Colonic mucosa (tissue), 4 donors: ENCODE results near the gene OR52E5. TPM values are rescaled to one million over a fixed set of nuclear protein-coding genes. Genes with fewer than 3 reads are reported as not detected.

Source experiments
- DNase-seq: peaks from one replicate; pipeline ENCODE4 v3.0.0-alpha.2; 2020
- H3K27ac ChIP-seq: fragments of 200-600 bp; one replicate; pipeline ENCODE4 v1.8.0; 2021
- H3K27me3 ChIP-seq: fragments of 200-600 bp; one replicate; pipeline ENCODE4 v1.8.0; 2021
- H3K36me3 ChIP-seq: fragments of 200-600 bp; one replicate; pipeline ENCODE4 v1.8.0; 2021
- H3K4me1 ChIP-seq: fragments of 200-600 bp; one replicate; pipeline ENCODE4 v1.8.0; 2021; ENCODE audit warnings: mild to moderate bottlenecking
- H3K4me3 ChIP-seq: fragments of 200-600 bp; one replicate; pipeline ENCODE4 v1.8.0; 2021
- H3K9ac ChIP-seq, 2 donors: one replicate each; pipeline ENCODE4 v1.7.0; 2013; ENCODE audit warnings: control low read depth in 2 of 2, low read depth in 2 of 2, low read length in 2 of 2
- H3K9me3 ChIP-seq: fragments of 200-600 bp; one replicate; pipeline ENCODE4 v1.8.0; 2021
- CTCF ChIP-seq: fragments of 200-600 bp; IDR thresholded peaks from one replicate; pipeline ENCODE4 v1.8.0; 2022; ENCODE audit warnings: antibody characterized with exemption, mild to moderate bottlenecking
- intact Hi-C: fragments of 100-400 bp; cut with DNase I; formaldehyde crosslinking; loops from one replicate; pipeline ENCODE4 v1.14.1; 2022
- total RNA-seq, 2 donors: library from RNA; stranded (reverse); fragmentation: NEBNext Ultra II Directional in 1 of 2; extraction: Animal tissue kit (Norgen Biotek cat#: 25700) in 1 of 2; gene quantifications; one replicate each; pipeline ENCODE4 v1.2.1, GENCODE V29; 2021
- donor health status: healthy.
- donor health status: DM: no; HTN: no; CAD: no.
- donor health status: DM: no; HTN: no; CAD: no.

The OR52E5 gene
- total RNA-seq = not detected

- DNase-seq = no peak
- Histone ChIP-seq H3K36me3 (no peaks in the 10 kb centered on the region), H3K9ac (no peak within 1 kb of the TSS), H3K27ac (no peak within 1 kb of the TSS), H3K9me3 (no peaks in the 10 kb centered on the region), H3K4me3 (no peak within 1 kb of the TSS), H3K4me1 (no peaks in the 10 kb centered on the region), H3K27me3 (no peaks in the 10 kb centered on the region)
- intact Hi-C loops = no loop called here
- no peak for TF ChIP-seq CTCF
Observed at GRCh38 chr11:5892908-5893307, at the start of gene OR52E5. OR52E5 (plus strand) TSS chr11:5893208; CDS start chr11:5900777, 7,569 bp downstream.

GRCh38 chr11:5846701-5847100 is 46.3 kb upstream of the OR52E5 start:
- intact Hi-C loops = no loop called here

GRCh38 chr11:5847711-5848110 is 45.3 kb upstream of the OR52E5 start:
- H3K4me1 ChIP-seq = no peaks in the 10 kb centered on the region
- TF ChIP-seq CTCF = no peak
- H3K9me3 ChIP-seq = no peaks in the 10 kb centered on the region
- intact Hi-C loops = no loop called here
- H3K4me3 ChIP-seq = no peak overlapping the region
- H3K27ac ChIP-seq = no peak overlapping the region
- no peaks in the 10 kb centered on the region for H3K36me3 ChIP-seq
- DNase-seq = no peak
- H3K9ac ChIP-seq = no peak overlapping the region
- H3K27me3 ChIP-seq = no peaks in the 10 kb centered on the region

More at GRCh38 chr11:5846701-5847100, 46.3 kb upstream of the OR52E5 start:
- Histone ChIP-seq H3K9me3 (no peaks in the 10 kb centered on the region), H3K4me3 (no peak overlapping the region), H3K27me3 (no peaks in the 10 kb centered on the region), H3K36me3 (no peaks in the 10 kb centered on the region), H3K9ac (no peak overlapping the region), H3K27ac (no peak overlapping the region), H3K4me1 (no peaks in the 10 kb centered on the region)
- no peak for TF ChIP-seq CTCF
- no peak for DNase-seq

GRCh38 chr11:5851002-5851401 is 42.0 kb upstream of the OR52E5 start:
- H3K27ac ChIP-seq = no peak overlapping the region
- H3K9me3 ChIP-seq = no peaks in the 10 kb centered on the region
- H3K9ac ChIP-seq = no peak overlapping the region
- intact Hi-C loops = no loop called here
- H3K27me3 ChIP-seq = no peaks in the 10 kb centered on the region
- no peak for TF ChIP-seq CTCF
- no peaks in the 10 kb centered on the region for H3K4me1 ChIP-seq
- no peak overlapping the region for H3K4me3 ChIP-seq
- no peak for DNase-seq
- no peaks in the 10 kb centered on the region for H3K36me3 ChIP-seq

- H3K4me3 ChIP-seq = no peak within 1 kb of the TSS
- H3K36me3 ChIP-seq = no peaks in the 10 kb centered on the region
- H3K27me3 ChIP-seq = no peaks in the 10 kb centered on the region
- no peak within 1 kb of the TSS for H3K27ac ChIP-seq
- no peaks in the 10 kb centered on the region for H3K9me3 ChIP-seq
- TF ChIP-seq CTCF = no peak
- no peak for DNase-seq
- no peak within 1 kb of the TSS for H3K9ac ChIP-seq
- intact Hi-C loops = no loop called here
- H3K4me1 ChIP-seq = no peaks in the 10 kb centered on the region
Observed at GRCh38 chr11:5857590-5857989, 35.4 kb upstream of the OR52E5 start, which contains the start of gene OR52E8. OR52E8 (minus strand) TSS chr11:5857690; CDS start chr11:5857690, 0 bp downstream.
